HepG2 (cell line): ENCODE measurements around the gene FGF18. TPM values are rescaled to one million over a fixed set of nuclear protein-coding genes. Genes with fewer than 3 reads are reported as not detected.

Experiments used
- CCDC6 ChIP-seq: sonication (generic); formaldehyde crosslinking; IDR thresholded peaks from 2 replicates; pipeline ENCODE4 v1.8.1; 2022; ENCODE audit warnings: mild to moderate bottlenecking, missing genetic modification reagents, moderate library complexity
- GLI4 ChIP-seq: sonication (generic); formaldehyde crosslinking; IDR thresholded peaks from 2 replicates; pipeline ENCODE4 v1.5.1; 2020; ENCODE audit warnings: missing genetic modification reagents, mild to moderate bottlenecking, moderate library complexity, borderline replicate concordance
- MED8 ChIP-seq: sonication (generic); formaldehyde crosslinking; IDR thresholded peaks from 2 replicates; pipeline ENCODE4 v1.8.1; 2023; ENCODE audit warnings: mild to moderate bottlenecking, missing genetic modification reagents; ENCODE audit not compliant: insufficient replicate concordance
- MZF1 ChIP-seq: sonication (generic); formaldehyde crosslinking; IDR thresholded peaks from 2 replicates; pipeline ENCODE4 v1.8.1; 2023; ENCODE audit warnings: mild to moderate bottlenecking, missing genetic modification reagents, borderline replicate concordance
- ONECUT2 ChIP-seq: sonication (generic); formaldehyde crosslinking; IDR thresholded peaks from 2 replicates; pipeline ENCODE4 v1.4.0; 2020; ENCODE audit warnings: missing genetic modification reagents
- PATZ1 ChIP-seq: sonication (generic); formaldehyde crosslinking; IDR thresholded peaks from 2 replicates; pipeline ENCODE4 v1.4.0; 2020; ENCODE audit warnings: missing genetic modification reagents
- PAXIP1 ChIP-seq: sonication (generic); formaldehyde crosslinking; conservative IDR thresholded peaks from 2 replicates; pipeline ENCODE4 v1.4.0; 2020; ENCODE audit warnings: mild to moderate bottlenecking, missing genetic modification reagents, moderate library complexity
- PITX1 ChIP-seq: sonication (generic); formaldehyde crosslinking; IDR thresholded peaks from 2 replicates; pipeline ENCODE4 v1.5.1; 2020; ENCODE audit warnings: mild to moderate bottlenecking, missing genetic modification reagents
- RXRB ChIP-seq: IDR thresholded peaks from 2 replicates; pipeline ENCODE4 v1.6.1; 2016; ENCODE audit warnings: borderline replicate concordance, missing genetic modification reagents, missing compliant biosample characterization
- SALL1 ChIP-seq: sonication (generic); formaldehyde crosslinking; IDR thresholded peaks from 2 replicates; pipeline ENCODE4 v1.8.0; 2022; ENCODE audit warnings: mild to moderate bottlenecking, missing genetic modification reagents
- SIX4 ChIP-seq: sonication (generic); formaldehyde crosslinking; IDR thresholded peaks from 2 replicates; pipeline ENCODE4 v1.4.0; 2020; ENCODE audit warnings: missing genetic modification reagents
- TBL1XR1 ChIP-seq: fragments of 150-350 bp; IDR thresholded peaks from 2 replicates; pipeline ENCODE4 v1.6.1; 2014; ENCODE audit warnings: borderline replicate concordance, low read length; ENCODE audit not compliant: partially characterized antibody
- ZC3H4 ChIP-seq: sonication (generic); formaldehyde crosslinking; IDR thresholded peaks from 2 replicates; pipeline ENCODE4 v1.4.0; 2020; ENCODE audit warnings: missing genetic modification reagents, borderline replicate concordance
- ZFP37 ChIP-seq: sonication (generic); formaldehyde crosslinking; IDR thresholded peaks from 2 replicates; pipeline ENCODE4 v1.4.0; 2020; ENCODE audit warnings: missing genetic modification reagents, borderline replicate concordance
- ZNF256 ChIP-seq: sonication (generic); formaldehyde crosslinking; conservative IDR thresholded peaks from 2 replicates; pipeline ENCODE4 v1.4.0; 2020; ENCODE audit warnings: missing genetic modification reagents
- ZNF274 ChIP-seq: sonication (generic); formaldehyde crosslinking; IDR thresholded peaks from 2 replicates; pipeline ENCODE4 v1.5.1; 2020; ENCODE audit warnings: mild to moderate bottlenecking, missing genetic modification reagents
- ZNF441 ChIP-seq: sonication (generic); formaldehyde crosslinking; IDR thresholded peaks from 2 replicates; pipeline ENCODE4 v1.7.0; 2021; ENCODE audit warnings: missing genetic modification reagents, borderline replicate concordance
- ZNF768 ChIP-seq: sonication (generic); formaldehyde crosslinking; IDR thresholded peaks from 2 replicates; pipeline ENCODE4 v1.4.0; 2020; ENCODE audit warnings: missing genetic modification reagents
- polyA plus RNA-seq, 8 experiments: library from polyadenylated mRNA; depleted of rRNA in 3 of 8; stranded (reverse) in 7 of 8; unstranded in 1 of 8; fragments of >200 nt; fragmentation: Illumina TruSeq in 4 of 8; extraction: Trizol in 4 of 8; gene quantifications; 2 replicates each; pipeline versions ENCODE4 v1.2.1 to v1.2.3, GENCODE V29; 2011 to 2016; ENCODE audit warnings: low read depth in 4 of 8, missing spikeins in 1 of 8, mixed read lengths in 1 of 8; ENCODE audit not compliant: insufficient read depth in 1 of 8
- total RNA-seq, 5 experiments: library from RNA; depleted of rRNA; stranded (reverse); fragments of >200 nt; fragmentation: Illumina TruSeq; extraction: Trizol; gene quantifications; 2 replicates each; pipeline ENCODE4 v1.2.3, GENCODE V29; 2016; ENCODE audit warnings: low read depth in 1 of 5
- TF ChIP-seq, protein P1 (sequence below): sonication (generic); formaldehyde crosslinking; IDR thresholded peaks from 2 replicates; pipeline ENCODE4 v1.4.0; 2020; ENCODE audit warnings: mild to moderate bottlenecking, missing genetic modification reagents
- TF ChIP-seq, protein P2 (sequence below): IDR thresholded peaks from 2 replicates; pipeline ENCODE4 v1.6.1; 2016; ENCODE audit warnings: missing biosample characterization, missing genetic modification reagents, low read depth

Gene FGF18
- total and polyA plus RNA-seq, 2 of the 13 experiments (the other 11 are each of a cell fraction or from before 2014, with no cell fraction given) = not detected

DNA sequence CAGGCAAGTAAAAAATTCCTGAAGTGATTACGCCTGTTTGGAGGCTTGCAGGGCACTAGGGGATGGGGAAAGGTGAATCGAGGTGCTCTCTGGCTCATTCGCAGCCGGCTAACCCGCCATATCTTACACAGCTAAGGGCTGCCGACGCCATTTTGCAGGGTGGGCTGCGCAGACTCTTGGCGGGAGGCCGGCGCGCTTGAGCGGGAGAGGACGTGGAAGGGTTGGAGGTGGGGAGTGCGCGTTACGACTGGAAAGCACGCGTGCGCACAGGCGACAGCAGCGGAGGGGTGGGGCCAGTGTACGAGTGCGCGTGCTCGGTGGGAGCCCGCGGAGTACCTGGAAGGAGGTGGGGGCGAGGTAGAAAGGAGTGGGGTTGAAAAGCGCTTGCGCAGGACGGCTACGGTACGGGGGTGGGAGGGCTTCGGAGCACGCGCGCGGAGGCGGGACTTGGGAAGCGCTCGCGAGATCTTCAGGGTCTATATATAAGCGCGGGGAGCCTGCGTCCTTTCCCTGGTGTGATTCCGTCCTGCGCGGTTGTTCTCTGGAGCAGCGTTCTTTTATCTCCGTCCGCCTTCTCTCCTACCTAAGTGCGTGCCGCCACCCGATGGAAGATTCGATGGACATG, 32.0 kb upstream of the FGF18 start, which contains the start of gene NPM1 (continued):
- TF ChIP-seq ZNF256 (CRISPR knock-in tag) (0 out of 2 replicates have a peak, but pooled peaks have one; percentile 60), SIX4 (CRISPR knock-in tag) (peak; percentile 43; the same call in 1 of the 2 replicates), ZNF441 (CRISPR knock-in tag) (no peak), CCDC6 (peak; percentile 70; the same call in 1 of the 2 replicates), TBL1XR1 (peak; percentile 18), MED8 (CRISPR knock-in tag) (peak; percentile 57), PATZ1 (CRISPR knock-in tag) (peak; percentile 26; the same call in 1 of the 2 replicates), SALL1 (CRISPR knock-in tag) (peak; percentile 75), ZFP37 (CRISPR knock-in tag) (peak; percentile 7; the same call in 1 of the 2 replicates), MZF1 (CRISPR knock-in tag) (no peak), ZNF274 (CRISPR knock-in tag) (0 out of 2 replicates have a peak, but pooled peaks have one; percentile 72), PITX1 (no peak), PAXIP1 (peak; percentile 48; the same call in 1 of the 2 replicates), GLI4 (CRISPR knock-in tag) (0 out of 2 replicates have a peak, but pooled peaks have one; percentile 88), ZNF768 (CRISPR knock-in tag) (peak; percentile 54; the same call in 1 of the 2 replicates), ZC3H4 (CRISPR knock-in tag) (no peak), RXRB (peak; percentile 62), ONECUT2 (CRISPR knock-in tag) (0 out of 2 replicates have a peak, but pooled peaks have one; percentile 20)
- TF ChIP-seq, protein P1, sequence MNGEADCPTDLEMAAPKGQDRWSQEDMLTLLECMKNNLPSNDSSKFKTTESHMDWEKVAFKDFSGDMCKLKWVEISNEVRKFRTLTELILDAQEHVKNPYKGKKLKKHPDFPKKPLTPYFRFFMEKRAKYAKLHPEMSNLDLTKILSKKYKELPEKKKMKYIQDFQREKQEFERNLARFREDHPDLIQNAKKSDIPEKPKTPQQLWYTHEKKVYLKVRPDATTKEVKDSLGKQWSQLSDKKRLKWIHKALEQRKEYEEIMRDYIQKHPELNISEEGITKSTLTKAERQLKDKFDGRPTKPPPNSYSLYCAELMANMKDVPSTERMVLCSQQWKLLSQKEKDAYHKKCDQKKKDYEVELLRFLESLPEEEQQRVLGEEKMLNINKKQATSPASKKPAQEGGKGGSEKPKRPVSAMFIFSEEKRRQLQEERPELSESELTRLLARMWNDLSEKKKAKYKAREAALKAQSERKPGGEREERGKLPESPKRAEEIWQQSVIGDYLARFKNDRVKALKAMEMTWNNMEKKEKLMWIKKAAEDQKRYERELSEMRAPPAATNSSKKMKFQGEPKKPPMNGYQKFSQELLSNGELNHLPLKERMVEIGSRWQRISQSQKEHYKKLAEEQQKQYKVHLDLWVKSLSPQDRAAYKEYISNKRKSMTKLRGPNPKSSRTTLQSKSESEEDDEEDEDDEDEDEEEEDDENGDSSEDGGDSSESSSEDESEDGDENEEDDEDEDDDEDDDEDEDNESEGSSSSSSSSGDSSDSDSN (CRISPR knock-in tag) = peak; percentile 54
- TF ChIP-seq, protein P2, sequence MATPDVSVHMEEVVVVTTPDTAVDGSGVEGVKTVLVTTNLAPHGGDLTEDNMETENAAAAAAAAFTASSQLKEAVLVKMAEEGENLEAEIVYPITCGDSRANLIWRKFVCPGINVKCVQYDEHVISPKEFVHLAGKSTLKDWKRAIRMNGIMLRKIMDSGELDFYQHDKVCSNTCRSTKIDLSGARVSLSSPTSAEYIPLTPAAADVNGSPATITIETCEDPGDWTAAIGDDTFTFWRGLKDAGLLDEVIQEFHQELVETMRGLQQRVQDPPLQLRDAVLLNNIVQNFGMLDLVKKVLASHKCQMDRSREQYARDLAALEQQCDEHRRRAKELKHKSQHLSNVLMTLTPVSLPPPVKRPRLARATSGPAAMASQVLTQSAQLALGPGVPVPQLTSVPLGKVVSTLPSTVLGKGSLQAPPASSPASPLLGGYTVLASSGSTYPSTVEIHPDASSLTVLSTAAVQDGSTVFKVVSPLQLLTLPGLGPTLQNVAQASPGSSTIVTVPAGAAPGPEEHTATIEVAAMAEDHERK (CRISPR knock-in tag) = no peak
